DOHH2 (cell line): ENCODE measurements around the gene TAPBP.

Experiments
- H3F3A ChIP-seq: fragments of 200-600 bp; sonication (generic), shearing (Covaris generic); 2 replicates; pipeline ENCODE4 v1.6.0; 2016; ENCODE audit warnings: antibody characterized with exemption, mild to moderate bottlenecking; ENCODE audit not compliant: control insufficient read depth, insufficient read depth
- H3K27ac ChIP-seq: fragments of 200-600 bp; sonication (generic); 2 replicates; pipeline ENCODE4 v1.5.1; 2014; ENCODE audit warnings: low read depth, mild to moderate bottlenecking, low read length, moderate library complexity
- H3K27me3 ChIP-seq: fragments of 200-600 bp; sonication (generic); 2 replicates; pipeline ENCODE4 v1.6.1; 2014; ENCODE audit warnings: mild to moderate bottlenecking, low read length, mixed read lengths; ENCODE audit not compliant: control insufficient read depth
- H3K36me3 ChIP-seq: fragments of 200-600 bp; sonication (generic); 2 replicates; pipeline ENCODE4 v1.6.1; 2014; ENCODE audit warnings: mild to moderate bottlenecking, low read length, moderate library complexity, mixed read lengths; ENCODE audit not compliant: control insufficient read depth
- H3K4me1 ChIP-seq: fragments of 200-600 bp; sonication (generic); 2 replicates; pipeline ENCODE4 v1.6.1; 2014; ENCODE audit warnings: mild to moderate bottlenecking, low read length, mixed read lengths; ENCODE audit not compliant: control insufficient read depth
- H3K4me2 ChIP-seq: fragments of 200-600 bp; sonication (generic); 2 replicates; pipeline ENCODE4 v1.6.0; 2014; ENCODE audit warnings: mild to moderate bottlenecking, low read length, moderate library complexity
- H3K4me3 ChIP-seq: fragments of 200-600 bp; sonication (generic); 2 replicates; pipeline ENCODE4 v1.5.1; 2014; ENCODE audit warnings: mild to moderate bottlenecking, low read length, mixed read lengths
- H3K79me2 ChIP-seq: fragments of 200-600 bp; sonication (generic); 2 replicates; pipeline ENCODE4 v1.6.1; 2014; ENCODE audit warnings: mild to moderate bottlenecking, low read length, mixed read lengths; ENCODE audit not compliant: control insufficient read depth
- H3K9me2 ChIP-seq: fragments of 200-600 bp; sonication (generic); replicated peaks from 2 replicates; pipeline ENCODE4 v1.6.1; 2014; ENCODE audit warnings: mild to moderate bottlenecking, low read length, mixed read lengths; ENCODE audit not compliant: control insufficient read depth
- H3K9me3 ChIP-seq: fragments of 200-600 bp; sonication (generic); 2 replicates; pipeline ENCODE4 v1.6.1; 2014; ENCODE audit warnings: antibody characterized with exemption, low read length, mixed read lengths; ENCODE audit not compliant: control insufficient read depth, insufficient read depth
- H4K20me1 ChIP-seq: fragments of 200-600 bp; sonication (generic); 2 replicates; pipeline ENCODE4 v1.6.0; 2014; ENCODE audit warnings: low read depth, mild to moderate bottlenecking, antibody characterized with exemption, low read length, moderate library complexity; ENCODE audit not compliant: control insufficient read depth, insufficient read depth
- EZH2phosphoT487 ChIP-seq: fragments of 200-600 bp; sonication (generic); IDR thresholded peaks from 2 replicates; pipeline ENCODE4 v1.6.1; 2017; ENCODE audit warnings: borderline replicate concordance, mild to moderate bottlenecking, antibody characterized with exemption, low read length, moderate library complexity, mixed read lengths
- TF ChIP-seq, protein P1 (sequence below): fragments of 200-600 bp; sonication (generic); IDR thresholded peaks from one replicate; pipeline ENCODE4 v1.5.1; 2014; ENCODE audit warnings: antibody characterized with exemption, mild to moderate bottlenecking, low read depth, low read length; ENCODE audit not compliant: poor library complexity, severe bottlenecking

Gene TAPBP

GRCh38 chr6:33295621-33296369, 18.1 kb downstream of the TAPBP start:
- Histone ChIP-seq H3K4me3 (no peak overlapping the region), H3K9me3 (no peaks in the 10 kb centered on the region), H3K4me1 (peaks cover 23% of the 10 kb centered on the region), H3K9me2 (no peaks in the 10 kb centered on the region), H3K79me2 (peaks cover 37% of the 10 kb centered on the region), H3K4me2 (no peak overlapping the region), H3K36me3 (peaks cover 60% of the 10 kb centered on the region), H3F3A (peaks cover 21% of the 10 kb centered on the region), H3K27me3 (no peaks in the 10 kb centered on the region), H3K27ac (no peak overlapping the region), H4K20me1 (no peaks in the 10 kb centered on the region)
- TF ChIP-seq EZH2phosphoT487 = no peak
- TF ChIP-seq, protein P1, sequence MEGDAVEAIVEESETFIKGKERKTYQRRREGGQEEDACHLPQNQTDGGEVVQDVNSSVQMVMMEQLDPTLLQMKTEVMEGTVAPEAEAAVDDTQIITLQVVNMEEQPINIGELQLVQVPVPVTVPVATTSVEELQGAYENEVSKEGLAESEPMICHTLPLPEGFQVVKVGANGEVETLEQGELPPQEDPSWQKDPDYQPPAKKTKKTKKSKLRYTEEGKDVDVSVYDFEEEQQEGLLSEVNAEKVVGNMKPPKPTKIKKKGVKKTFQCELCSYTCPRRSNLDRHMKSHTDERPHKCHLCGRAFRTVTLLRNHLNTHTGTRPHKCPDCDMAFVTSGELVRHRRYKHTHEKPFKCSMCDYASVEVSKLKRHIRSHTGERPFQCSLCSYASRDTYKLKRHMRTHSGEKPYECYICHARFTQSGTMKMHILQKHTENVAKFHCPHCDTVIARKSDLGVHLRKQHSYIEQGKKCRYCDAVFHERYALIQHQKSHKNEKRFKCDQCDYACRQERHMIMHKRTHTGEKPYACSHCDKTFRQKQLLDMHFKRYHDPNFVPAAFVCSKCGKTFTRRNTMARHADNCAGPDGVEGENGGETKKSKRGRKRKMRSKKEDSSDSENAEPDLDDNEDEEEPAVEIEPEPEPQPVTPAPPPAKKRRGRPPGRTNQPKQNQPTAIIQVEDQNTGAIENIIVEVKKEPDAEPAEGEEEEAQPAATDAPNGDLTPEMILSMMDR = no peak

- peaks cover 14% of the 10 kb centered on the region; the same call in 1 of the 2 replicates for H3F3A ChIP-seq
- H3K9me2 ChIP-seq = no peaks in the 10 kb centered on the region
- TF ChIP-seq EZH2phosphoT487 = no peak
- TF ChIP-seq, protein P1 = no peak
- H3K4me2 ChIP-seq = no peak overlapping the region
- H3K4me3 ChIP-seq = no peak overlapping the region
- H3K27ac ChIP-seq = no peak overlapping the region
- peaks cover 40% of the 10 kb centered on the region for H3K79me2 ChIP-seq
- H3K4me1 ChIP-seq = peaks cover 23% of the 10 kb centered on the region
- peaks cover 67% of the 10 kb centered on the region for H3K36me3 ChIP-seq
- H3K27me3 ChIP-seq = no peaks in the 10 kb centered on the region
- H4K20me1 ChIP-seq = no peaks in the 10 kb centered on the region
- no peaks in the 10 kb centered on the region for H3K9me3 ChIP-seq
Observed at GRCh38 chr6:33294086-33294823, 19.6 kb downstream of the TAPBP start.

DNA sequence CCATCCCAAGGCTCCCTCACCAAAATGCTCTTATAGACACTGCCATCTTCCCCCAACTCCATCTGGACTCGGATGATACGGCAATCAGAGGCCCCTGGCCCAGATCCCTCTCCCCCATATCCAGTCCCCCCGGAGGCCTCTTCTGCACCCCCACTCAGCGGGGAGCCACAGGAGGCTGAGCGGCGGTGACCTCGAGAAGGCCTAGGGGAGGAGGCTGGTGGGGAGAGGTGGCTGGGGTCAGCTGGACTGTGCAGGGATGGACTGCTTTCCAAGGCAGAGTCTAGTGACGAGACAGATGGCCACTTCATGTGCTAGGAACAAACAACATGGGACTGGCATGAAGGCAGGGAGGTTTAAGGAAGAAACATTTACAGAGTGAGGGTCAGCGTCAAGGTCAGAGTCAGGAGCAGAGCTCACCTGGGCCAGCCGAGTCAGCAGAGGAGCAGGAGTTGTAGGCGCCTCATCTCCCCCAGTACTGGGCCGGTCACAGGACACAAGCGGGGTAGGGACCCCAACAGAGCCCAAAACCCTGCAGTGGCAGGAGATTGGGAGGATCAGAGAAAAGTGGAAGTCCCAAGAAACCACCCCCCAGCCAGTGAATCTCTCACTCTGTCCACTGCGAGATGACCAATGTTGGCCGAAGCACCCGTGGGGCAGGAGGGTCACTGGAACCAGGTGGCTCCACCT, 20.7 kb downstream of the TAPBP start:
- Histone ChIP-seq H3K9me2 (no peaks in the 10 kb centered on the region), H3F3A (peaks cover 11% of the 10 kb centered on the region; the same call in 1 of the 2 replicates), H3K79me2 (peaks cover 48% of the 10 kb centered on the region), H3K36me3 (peaks cover 69% of the 10 kb centered on the region), H3K4me1 (peaks cover 25% of the 10 kb centered on the region), H3K27ac (no peak overlapping the region), H3K27me3 (no peaks in the 10 kb centered on the region), H3K9me3 (no peaks in the 10 kb centered on the region), H3K4me3 (no peak overlapping the region), H3K4me2 (no peak overlapping the region), H4K20me1 (no peaks in the 10 kb centered on the region)
- no peak for TF ChIP-seq EZH2phosphoT487
- TF ChIP-seq, protein P1 = no peak
